GM19372 (cell line): ENCODE data around the gene POLR3E.
"Not testable (repeated sequence)": the region's sequence is repeated elsewhere in the genome, so short reads cannot be mapped to it uniquely, and the experiment has no call there.

Experiments used
- ATAC-seq: cut with Tn5 transposase; IDR thresholded peaks from one replicate; pipeline ENCODE4 v1.9.1; 2021; ENCODE audit warnings: mild to moderate bottlenecking, low read depth, moderate library complexity; ENCODE audit not compliant: unreplicated experiment

The POLR3E gene

DNA sequence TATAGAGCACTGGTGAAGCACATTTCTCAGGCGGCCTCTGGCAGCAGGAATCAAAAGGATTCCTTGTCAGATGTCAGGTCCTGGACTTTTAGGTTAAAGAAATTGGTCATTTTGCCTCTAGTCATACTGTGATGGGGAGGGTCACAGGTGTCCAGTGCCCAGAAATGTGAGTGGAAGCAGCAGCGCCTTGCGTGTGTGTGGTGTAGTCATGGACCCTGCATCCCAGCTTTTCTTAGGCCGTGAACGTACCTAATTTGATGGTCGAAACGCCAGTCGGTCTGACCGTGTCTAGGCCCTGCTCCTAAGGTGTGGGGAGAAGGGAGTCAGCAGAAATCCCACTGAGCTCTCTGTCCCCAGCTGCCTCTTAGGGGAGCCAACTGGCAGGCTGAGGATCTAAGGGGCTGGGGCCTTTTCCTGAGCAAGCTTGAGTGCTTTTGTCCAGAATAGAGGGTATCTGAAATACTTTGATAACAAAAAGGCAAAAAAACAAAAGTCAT, 32.0 kb downstream of the POLR3E start:
- ATAC-seq = no peak

DNA sequence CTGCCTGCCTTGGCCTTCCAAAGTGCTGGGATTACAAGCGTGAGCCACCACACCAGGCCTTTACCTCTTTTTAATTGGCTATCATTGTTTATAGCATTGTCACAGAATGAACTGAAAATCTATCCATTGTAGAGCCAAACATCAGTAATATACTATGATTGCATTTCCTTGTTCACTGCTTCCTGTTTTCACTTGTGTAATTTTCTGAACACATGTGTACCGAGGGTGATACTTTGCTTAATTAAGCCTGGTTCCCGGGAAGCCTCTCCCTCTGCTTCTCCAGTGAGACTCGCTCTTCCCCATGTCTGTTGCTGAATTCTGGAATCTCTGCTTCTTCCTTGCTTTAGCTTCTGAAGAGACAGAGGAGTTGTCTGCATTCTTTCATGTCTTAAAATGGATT, 33.1 kb downstream of the POLR3E start:
- no peak for ATAC-seq

DNA sequence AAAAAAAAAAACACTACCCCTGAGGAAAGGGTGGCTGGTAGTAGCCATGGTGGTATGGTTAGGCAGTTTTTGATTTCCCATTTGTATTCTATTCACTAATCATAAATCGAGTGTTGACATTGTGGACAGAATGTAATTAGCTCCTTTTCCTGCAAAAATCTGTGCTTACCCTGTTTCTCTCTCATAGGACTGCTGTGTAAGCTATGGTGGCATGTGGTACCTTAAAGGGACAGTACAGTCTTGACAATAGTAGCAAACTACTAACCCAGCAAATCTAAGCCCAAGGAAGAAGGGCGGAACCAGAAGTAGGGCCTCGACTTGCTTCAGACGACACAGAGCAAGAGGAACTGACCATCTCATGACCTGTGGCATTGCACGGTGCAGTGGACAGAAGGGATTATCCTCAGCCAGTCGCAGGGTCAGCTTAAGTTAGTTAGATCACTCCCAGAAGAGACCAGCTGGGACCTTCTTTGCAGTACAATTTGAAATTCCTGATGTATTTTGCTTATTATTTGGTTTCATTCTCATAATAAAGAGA, 36.3 kb downstream of the POLR3E start:
- ATAC-seq = no peak

DNA sequence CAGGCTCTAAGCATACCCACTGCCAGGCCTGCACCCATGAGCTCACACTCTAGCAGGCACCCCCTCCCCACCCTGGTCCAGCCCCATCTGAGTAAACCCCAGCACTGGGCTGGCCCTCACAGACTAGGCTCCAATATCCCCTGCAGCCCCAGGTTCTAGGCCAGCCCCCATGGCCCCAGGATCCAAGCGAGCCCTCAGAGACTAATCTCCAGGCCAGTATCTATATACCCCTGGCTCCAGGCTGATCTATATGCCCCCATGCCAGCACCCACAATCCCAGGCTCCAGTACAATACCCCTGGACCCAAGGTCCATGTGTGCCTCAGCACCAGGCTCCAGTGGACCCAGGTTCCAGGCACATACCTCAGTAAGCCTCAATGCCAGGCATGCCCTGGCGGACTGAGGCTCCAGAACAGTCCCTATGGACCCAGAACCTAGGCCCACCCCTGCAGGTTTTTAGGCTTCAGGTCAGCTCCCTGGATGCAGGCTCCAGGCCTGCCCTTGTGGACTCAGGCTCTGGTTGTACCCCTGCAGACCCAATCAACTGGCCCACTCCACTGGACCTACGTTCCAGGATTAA, 38.5 kb downstream of the POLR3E start:
- ATAC-seq = no peak

GRCh38 chr16:22336581-22336980, 39.4 kb downstream of the POLR3E start:
- ATAC-seq = no peak

DNA sequence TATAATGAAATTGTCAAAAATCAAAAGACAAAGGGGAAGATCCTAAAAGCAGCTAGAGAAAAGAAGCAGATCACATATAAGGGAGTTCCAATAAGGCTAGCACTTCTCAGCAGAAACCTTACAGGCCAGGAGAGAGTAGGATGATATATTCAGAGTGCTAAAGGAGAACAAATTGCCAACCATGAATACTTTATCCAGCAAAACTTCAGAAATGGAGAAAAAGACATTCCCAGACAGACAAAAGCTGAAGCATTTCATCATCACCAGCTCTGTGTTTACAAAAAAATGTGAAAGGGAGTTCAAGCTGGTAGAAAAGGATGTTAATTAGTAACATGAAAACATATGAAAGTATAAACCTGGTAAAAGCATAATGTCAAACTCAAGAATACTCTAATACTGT, 39.8 kb downstream of the POLR3E start:
- ATAC-seq = no peak

DNA sequence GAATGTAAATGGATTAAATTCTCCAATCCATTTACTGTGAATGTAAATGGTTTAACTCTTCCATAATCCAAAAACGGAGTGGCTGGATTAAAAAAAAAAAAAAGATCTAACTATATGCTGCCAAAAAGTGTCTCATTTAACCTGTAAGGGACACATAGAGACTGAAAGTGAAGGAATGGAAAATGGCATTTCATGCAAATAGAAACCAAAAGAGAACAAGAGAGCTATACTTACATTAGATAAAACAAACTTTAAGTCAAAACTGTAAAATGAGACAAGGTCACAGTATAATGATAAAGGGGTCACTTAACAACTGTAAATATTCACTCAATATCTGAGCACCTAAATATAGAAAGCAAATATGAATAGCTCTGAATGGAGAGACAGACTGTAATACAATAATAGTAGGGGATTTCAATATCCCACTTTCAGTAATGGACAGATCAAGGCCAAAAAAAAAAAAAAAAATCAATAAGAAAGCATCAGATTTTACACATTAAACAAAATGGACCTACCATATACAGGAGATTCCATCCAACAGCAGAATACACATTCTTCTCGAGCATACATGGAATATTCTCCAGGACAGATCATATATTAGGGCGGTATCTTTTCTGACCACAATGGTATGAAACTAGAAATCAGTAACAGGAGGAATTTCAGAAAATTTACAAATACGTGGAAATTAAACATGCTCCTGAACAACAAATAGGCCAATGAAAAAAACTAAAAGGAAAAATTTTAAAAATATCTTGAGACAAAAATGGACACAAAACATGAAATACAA, 40.8 kb downstream of the POLR3E start:
- no peak for ATAC-seq

DNA sequence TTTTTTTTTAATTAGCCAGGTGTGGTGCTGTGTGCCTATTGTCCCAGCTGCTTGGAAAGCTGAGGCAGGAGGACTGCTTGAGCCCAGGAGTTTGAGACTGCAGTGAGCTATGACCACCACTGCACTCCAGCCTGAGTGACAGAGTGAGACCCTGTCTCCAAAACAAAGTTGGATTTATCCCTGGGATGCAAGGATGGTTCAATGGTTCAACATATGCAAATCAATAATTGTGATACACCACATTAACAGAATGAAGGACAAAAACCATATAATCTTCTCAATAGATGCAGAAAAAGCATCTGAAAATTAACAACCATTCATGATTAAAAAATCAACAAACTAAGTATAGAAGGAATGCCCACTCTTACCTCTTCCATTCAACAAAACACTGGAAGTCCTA, 43.7 kb downstream of the POLR3E start:
- ATAC-seq = no peak

GRCh38 chr16:22342082-22342481, 44.9 kb downstream of the POLR3E start:
- no peak for ATAC-seq

GRCh38 chr16:22346483-22346882, 49.3 kb downstream of the POLR3E start:
- ATAC-seq = no peak

DNA sequence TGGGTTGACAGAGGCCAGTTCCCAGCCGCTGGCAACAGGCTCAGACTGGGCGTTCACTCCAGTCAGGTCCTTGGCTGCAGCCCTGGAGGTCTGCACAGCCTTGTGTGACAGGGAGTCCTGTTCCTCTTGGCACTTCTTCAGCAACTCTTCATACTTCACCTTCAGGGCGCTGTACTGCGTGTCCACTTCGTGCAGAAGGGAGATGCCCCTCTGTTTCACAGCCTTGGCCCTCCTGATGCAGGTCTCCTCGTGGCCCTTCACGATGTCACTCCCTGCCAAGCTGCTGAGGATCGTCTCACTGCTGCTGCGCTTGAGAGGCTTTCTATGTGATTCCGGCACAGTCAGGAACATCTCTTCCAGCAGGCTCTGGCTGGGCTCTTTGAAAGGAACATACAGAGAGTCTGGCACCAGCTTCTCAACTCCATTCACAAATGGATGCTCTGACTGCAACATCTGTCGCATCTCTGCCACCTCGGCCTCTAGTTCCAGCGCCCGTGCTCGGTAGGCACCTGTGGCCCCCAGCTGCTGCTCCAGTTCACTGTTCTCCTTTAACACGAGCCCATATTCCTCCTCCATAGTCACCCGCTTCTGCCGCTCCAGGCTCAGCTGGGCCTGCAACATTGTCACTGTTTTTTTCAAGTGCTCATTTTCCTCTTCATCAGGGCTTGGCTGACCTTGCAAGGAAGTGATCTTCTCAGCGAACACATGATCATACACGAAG, 50.1 kb downstream of the POLR3E start:
- ATAC-seq = no peak

DNA sequence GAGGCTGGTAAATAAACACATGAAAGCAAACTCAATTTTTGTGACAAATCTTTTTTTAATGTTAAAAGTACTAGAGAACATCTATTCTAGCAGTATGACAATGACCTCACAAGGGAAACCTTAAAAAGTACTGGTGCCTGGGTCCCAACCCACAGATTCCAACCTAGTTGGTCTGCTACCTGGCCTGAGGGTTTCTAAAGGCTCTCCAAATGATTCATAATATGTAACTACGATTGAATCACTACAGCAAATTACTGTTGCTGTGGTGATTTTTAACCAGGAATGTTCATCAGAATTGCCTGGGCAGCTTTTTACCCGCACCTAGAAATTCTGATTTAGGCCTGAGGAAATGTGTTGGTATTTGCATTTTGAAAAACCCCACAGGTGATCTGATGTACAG, 51.1 kb downstream of the POLR3E start:
- no peak for ATAC-seq

- ATAC-seq = not testable (repeated sequence)
These were observed 53.8 kb downstream of the POLR3E start for GRCh38 chr16:22351017-22351416.

DNA sequence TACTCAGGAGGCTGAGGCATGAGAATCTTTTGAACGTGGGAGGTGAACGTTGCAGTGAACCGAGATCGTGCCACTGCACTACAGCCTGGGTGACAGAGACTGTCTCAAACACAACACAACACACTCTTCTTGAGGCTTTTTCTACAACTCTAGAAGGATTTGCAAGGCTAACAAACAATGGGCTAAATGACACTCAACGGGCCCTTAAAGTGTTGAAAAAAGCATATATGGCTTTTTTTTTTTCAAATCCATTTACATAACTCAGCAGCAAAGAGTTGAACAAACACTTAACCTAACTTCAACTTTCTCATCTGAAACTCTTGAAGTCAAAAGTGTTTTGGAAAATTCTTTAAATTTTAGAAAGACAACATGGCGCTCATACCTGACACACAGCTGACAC, 54.9 kb downstream of the POLR3E start:
- ATAC-seq = no peak

- ATAC-seq = no peak
These were observed 55.5 kb downstream of the POLR3E start for GRCh38 chr16:22352723-22353122.

- ATAC-seq = no peak
These were observed 56.1 kb downstream of the POLR3E start for GRCh38 chr16:22353191-22353919.

GRCh38 chr16:22353933-22354541, 56.8 kb downstream of the POLR3E start:
- ATAC-seq = no peak

DNA sequence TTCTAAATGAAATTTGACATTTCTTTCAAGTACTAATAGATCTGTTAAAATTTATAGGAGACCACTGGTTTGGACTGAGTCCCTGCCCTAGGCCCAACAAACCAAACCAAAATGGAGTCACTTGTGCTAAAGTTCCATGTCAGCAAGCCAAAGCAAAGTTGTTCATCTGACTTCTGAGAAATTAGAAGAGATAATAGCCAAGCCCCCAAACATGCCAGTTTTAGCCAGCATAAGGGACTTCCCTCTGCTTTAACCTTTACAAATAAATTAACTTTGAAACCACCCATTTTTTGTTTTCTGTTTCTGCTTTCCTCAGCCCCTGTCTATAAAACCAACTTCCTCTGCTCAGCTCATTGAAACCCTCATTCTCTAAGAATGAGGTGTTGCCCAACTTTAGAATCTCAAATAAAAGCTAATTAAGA, 58.3 kb downstream of the POLR3E start:
- no peak for ATAC-seq

DNA sequence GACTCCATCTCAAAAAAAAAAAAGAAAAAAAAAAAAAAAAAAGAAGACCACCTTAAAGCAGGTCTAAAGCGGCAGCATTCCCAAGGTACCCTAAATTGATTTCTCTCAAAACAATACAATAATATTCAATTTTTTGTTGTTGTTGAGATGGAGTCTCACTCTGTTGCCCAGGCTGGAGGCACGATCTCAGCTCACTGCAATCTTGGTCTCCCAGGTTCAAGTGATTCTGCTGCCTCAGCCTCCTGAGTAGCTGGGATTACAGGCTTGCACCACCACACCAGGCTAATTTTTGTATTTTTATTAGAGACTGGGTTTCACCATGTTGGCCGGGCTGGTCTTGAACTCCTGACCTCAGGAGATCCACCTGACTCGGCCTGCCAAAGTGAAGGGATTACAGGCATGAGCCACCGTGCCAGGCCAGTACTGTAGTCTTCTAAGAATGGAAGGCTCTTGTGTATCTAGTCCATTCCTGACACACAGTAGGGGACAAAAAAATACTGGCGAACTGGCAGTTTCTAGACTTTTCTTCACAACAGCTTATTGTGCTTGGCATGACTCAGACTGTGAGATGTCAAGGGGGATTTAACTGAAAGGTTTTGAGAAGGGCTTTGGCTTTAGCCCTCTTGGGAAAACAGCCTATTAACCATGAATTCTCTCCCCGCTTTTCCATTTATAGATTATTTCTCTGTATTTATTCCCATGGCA, 59.9 kb downstream of the POLR3E start:
- peak; percentile 28 for ATAC-seq

DNA sequence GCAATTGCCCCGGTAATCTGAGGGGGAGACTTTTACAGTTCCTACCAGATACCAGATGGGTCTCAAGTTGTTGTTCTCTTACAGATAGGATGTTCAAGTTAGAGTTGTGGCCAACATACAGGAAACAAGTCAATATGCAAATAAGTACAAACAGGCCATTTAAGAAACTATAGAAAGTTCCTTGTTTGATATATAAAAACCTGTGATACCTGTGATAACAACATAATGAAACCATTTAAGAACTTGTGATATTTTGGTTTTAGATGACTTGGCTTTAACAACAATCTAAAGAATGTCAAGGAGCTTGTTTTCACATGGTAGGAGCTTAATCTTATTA, 60.4 kb downstream of the POLR3E start:
- ATAC-seq = peak; percentile 62
